ENCODE results near the gene PHEX.

Gene PHEX

GRCh38 chrX:22024577-22024976, 7.5 kb upstream of the PHEX start:
- TF ChIP-seq CTCF (IDR thresholded peaks at IDR 0.05) (no peak), ZFX (IDR thresholded peaks at IDR 0.05; ENCODE audit: borderline replicate concordance) (no peak)
- no peak overlapping the region for H3K27ac ChIP-seq

GRCh38 chrX:22025751-22026150, 6.4 kb upstream of the PHEX start:
- no peak for TF ChIP-seq ZFX (IDR thresholded peaks at IDR 0.05; ENCODE audit: borderline replicate concordance)
- no peak for TF ChIP-seq CTCF (IDR thresholded peaks at IDR 0.05)
- no peak overlapping the region for H3K27ac ChIP-seq

- TF ChIP-seq ZFX (IDR thresholded peaks at IDR 0.05; ENCODE audit: borderline replicate concordance) (no peak), CTCF (IDR thresholded peaks at IDR 0.05) (no peak)
- no peak overlapping the region for H3K27ac ChIP-seq
Measured at GRCh38 chrX:22026731-22027130, 5.4 kb upstream of the PHEX start.

GRCh38 chrX:22032506-22032905, 381 bp downstream of the PHEX start:
- TF ChIP-seq ZFX (IDR thresholded peaks at IDR 0.05; ENCODE audit: borderline replicate concordance) = no peak
- TF ChIP-seq CTCF (IDR thresholded peaks at IDR 0.05) = no peak
- H3K27ac ChIP-seq = no peak overlapping the region

GRCh38 chrX:22033818-22034217, 1.7 kb downstream of the PHEX start:
- TF ChIP-seq CTCF (IDR thresholded peaks at IDR 0.05) (no peak), ZFX (IDR thresholded peaks at IDR 0.05; ENCODE audit: borderline replicate concordance) (no peak)
- H3K27ac ChIP-seq = no peak overlapping the region

- TF ChIP-seq ZFX (IDR thresholded peaks at IDR 0.05; ENCODE audit: borderline replicate concordance) (no peak), CTCF (IDR thresholded peaks at IDR 0.05) (no peak)
- H3K27ac ChIP-seq = no peak overlapping the region
Measured at GRCh38 chrX:22035236-22035635, 3.1 kb downstream of the PHEX start.

GRCh38 chrX:22037225-22037624, 5.1 kb downstream of the PHEX start:
- no peak for TF ChIP-seq CTCF (IDR thresholded peaks at IDR 0.05)

More at GRCh38 chrX:22037225-22037624, 5.1 kb downstream of the PHEX start:
- H3K27ac ChIP-seq = no peak overlapping the region
